Measurements from ENCODE around the gene MUC15. TPM values are rescaled to one million over a fixed set of nuclear protein-coding genes. Genes with fewer than 3 reads are reported as not detected.

The MUC15 gene, protein sequence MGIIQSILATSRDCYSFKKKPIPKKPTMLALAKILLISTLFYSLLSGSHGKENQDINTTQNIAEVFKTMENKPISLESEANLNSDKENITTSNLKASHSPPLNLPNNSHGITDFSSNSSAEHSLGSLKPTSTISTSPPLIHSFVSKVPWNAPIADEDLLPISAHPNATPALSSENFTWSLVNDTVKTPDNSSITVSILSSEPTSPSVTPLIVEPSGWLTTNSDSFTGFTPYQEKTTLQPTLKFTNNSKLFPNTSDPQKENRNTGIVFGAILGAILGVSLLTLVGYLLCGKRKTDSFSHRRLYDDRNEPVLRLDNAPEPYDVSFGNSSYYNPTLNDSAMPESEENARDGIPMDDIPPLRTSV
- 0.40 TPM in 1 of 2 replicates, not detected in the other for total RNA-seq (2013; cell fraction: nucleolus; rRNA removed)
- total RNA-seq (2014; rRNA removed), result 0.05 TPM in 1 of 2 replicates, not detected in the other
- 0.05 TPM in 1 of 2 replicates, not detected in the other for total RNA-seq (2014; rRNA removed; fragmentation: Illumina TruSeq; extraction: Trizol)
- total RNA-seq (2021), result 0.15 TPM in 1 of 2 replicates, not detected in the other
- not detected for polyA plus RNA-seq (2011; ENCODE audit: low read depth)
- polyA plus RNA-seq (2011; rRNA removed), result 0.86 and 1.4 TPM in 2 replicates
- polyA plus RNA-seq (2011; cell fraction: cytosol; rRNA removed), result 0.19 and 0.27 TPM in 2 replicates
- polyA plus RNA-seq (2011; cell fraction: nucleus; rRNA removed), result 1.5 and 2.8 TPM in 2 replicates
- polyA plus RNA-seq (2012), result not detected in 2 replicates
- 0.03 TPM in 1 of 2 replicates, not detected in the other for polyA plus RNA-seq (2014; fragmentation: Illumina TruSeq; extraction: Trizol)
- not detected for polyA plus RNA-seq (2014; fragmentation: Nextera tagmentation; extraction: Ambion mirVana)
- polyA plus RNA-seq (2014; rRNA removed), result 0.03 TPM in 1 of 2 replicates, not detected in the other
- not detected for polyA plus RNA-seq (2016; fragmentation: Nextera tagmentation; extraction: Ambion mirVana)
- polyA minus RNA-seq (2011; rRNA and poly(A)+ RNA removed), result 0.29 and 0.31 TPM in 2 replicates
- not detected in 2 replicates for polyA minus RNA-seq (2011; cell fraction: cytosol; rRNA and poly(A)+ RNA removed)
- 0.29 and 0.48 TPM in 2 replicates for polyA minus RNA-seq (2011; cell fraction: nucleus; rRNA and poly(A)+ RNA removed)
- percentile 28 among the genes with signal in this experiment for Bru-seq, nascent RNA
- percentile 26 among the genes with signal in this experiment for BruChase-seq, experiment 1, labeled RNA remaining after a 6-hour chase
- BruChase-seq, experiment 2, labeled RNA remaining after a 2-hour chase, result percentile 22 among the genes with signal in this experiment
- long read RNA-seq, experiment 1, result 0 reads
- long read RNA-seq, experiment 2, partial matches to known transcripts, result 0 of 1 reads
- long read RNA-seq, experiment 2, other reads (novel, unspliced or antisense), result 0 of 1 reads

DNA sequence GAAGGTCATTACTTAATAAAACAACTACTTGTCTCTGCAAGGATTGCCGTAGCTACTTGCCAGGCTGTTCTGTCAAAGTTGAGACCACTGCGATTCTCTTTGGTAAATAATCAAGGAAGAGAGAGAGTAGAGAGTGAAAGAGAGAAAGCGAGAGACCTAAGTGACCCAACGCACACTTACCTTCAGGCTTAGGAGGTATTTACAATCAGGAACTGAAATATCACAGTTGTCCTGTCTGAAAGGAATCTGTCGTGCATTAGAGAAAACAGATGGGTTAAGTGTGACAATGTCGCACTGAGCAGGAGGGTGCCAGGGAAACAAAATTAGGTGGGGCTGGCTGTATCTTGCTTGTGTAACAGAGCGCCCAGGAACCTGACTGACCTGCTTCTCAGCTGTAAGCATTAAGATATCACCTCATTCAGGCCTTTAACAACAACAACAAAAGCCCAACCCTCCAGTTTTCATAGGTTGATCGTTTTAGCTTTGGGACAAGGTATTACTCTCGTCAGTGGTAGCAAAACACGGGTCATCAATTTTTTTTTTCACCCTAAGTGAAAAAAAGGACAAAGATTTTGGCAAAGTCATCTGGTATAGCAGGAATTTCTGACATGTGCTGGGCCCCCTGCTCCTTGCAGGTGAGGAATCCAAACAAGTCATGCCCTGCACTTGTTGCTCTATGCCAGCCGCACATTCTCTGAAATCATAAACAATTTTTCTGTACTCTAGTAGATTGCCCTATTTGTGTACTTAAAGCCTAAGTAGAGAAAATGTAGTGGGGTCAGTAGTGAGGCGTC, at the start of gene MUC15:
TSS of gene MUC15 (minus strand) at position 403 of the 794 bp plus-strand sequence. CDS start 5,169 bp downstream, outside the sequence.
- POLR2A ChIA-PET, result interaction anchor here (0.9 to 3.8 kb wide), 8 partner anchors 13 to 62 kb away, joined by 3 to 12 read pairs (median 3); no protein-coding TSS in a partner anchor
- H3K4me2 ChIP-seq (ENCODE audit: control insufficient read depth, insufficient read depth), result no peak within 1 kb of the TSS
- in situ Hi-C loops (cut with MboI), result no loop called here
- BruUV-seq (replicated peaks), result no TSS peak
- SMC1A ChIA-PET (ENCODE audit: uncharacterized antibody, unreplicated experiment), result interaction anchor here (0.9 to 3.3 kb wide), 13 partner anchors 8 to 79 kb away, joined by 3 to 16 read pairs (median 4); no protein-coding TSS in a partner anchor
- no peaks in the 10 kb centered on the region for H3K4me1 ChIP-seq (ENCODE audit: control insufficient read depth, insufficient read depth, low read length)
- no peaks in the 10 kb centered on the region for H3K79me2 ChIP-seq (ENCODE audit: control insufficient read depth, insufficient read depth, low read length)
- CTCF ChIA-PET, result interaction anchor here (0.9 to 3.5 kb wide), 4 partner anchors 11 to 20 kb away, joined by 3 to 15 read pairs (median 4); no protein-coding TSS in a partner anchor
- H3K27ac ChIP-seq (ENCODE audit: control insufficient read depth, insufficient read depth), result no peak within 1 kb of the TSS
- WGBS (ENCODE audit: insufficient coverage, insufficient replicate concordance, low lambda C conversion rate, missing lambda C conversion rate), result 44% methylated on average over 12 of the region's 12 CpGs
- H3K4me3 ChIP-seq, result no peak within 1 kb of the TSS
- FAIRE-seq, result no peak
- no peaks in the 10 kb centered on the region; a peak in 1 of 4 replicates for H3K27me3 ChIP-seq (replicated peaks in 1 of 2; ENCODE audit: control insufficient read depth in 2 of 2, insufficient read depth in 2 of 2, low read length in 1 of 2)
- no peak for DNase-seq (ENCODE audit: low read depth, low spot score)
- TF ChIP-seq SMAD5 (IDR thresholded peaks at IDR 0.05; ENCODE audit: low read depth) (no peak), MTA2 (IDR thresholded peaks at IDR 0.05; ENCODE audit: low read depth) (peak; percentile 12; the same call in 1 of the 2 replicates), CBFB (IDR thresholded peaks at IDR 0.05; ENCODE audit: low read depth) (no peak), BHLHE40 (IDR thresholded peaks at IDR 0.05; ENCODE audit: borderline replicate concordance in 1 of 2, low read depth in 2 of 2, low read length in 1 of 2) (peak in 1 of 2 experiments; percentile 33; a peak in 1 of 4 replicates), PAX8 (IDR thresholded peaks at IDR 0.05) (no peak), ATF7 (IDR thresholded peaks at IDR 0.05; ENCODE audit: low read depth) (no peak), SPI1 (IDR thresholded peaks at IDR 0.05; ENCODE audit: borderline replicate concordance, insufficient read depth, low read depth, low read length) (peak; percentile 25; the same call in 1 of the 2 replicates), ZNF687 (IDR thresholded peaks at IDR 0.05) (peak; percentile 17; the same call in 1 of the 2 replicates), IKZF2 (IDR thresholded peaks at IDR 0.05) (peak in 1 of 2 experiments; percentile 21; a peak in 2 of 4 replicates)
- H3K9me3 ChIP-seq (replicated peaks; ENCODE audit: control insufficient read depth, insufficient read depth, low read length), result no peaks in the 10 kb centered on the region
- intact Hi-C loops (cut with micrococcal nuclease; ENCODE audit: unreplicated experiment), result no loop called here
- H3K36me3 ChIP-seq (ENCODE audit: control insufficient read depth in 2 of 2, insufficient read depth in 2 of 2, low read length in 1 of 2), result no peaks in the 10 kb centered on the region
- ATAC-seq, result peak; percentile 78
- H4K20me1 ChIP-seq (ENCODE audit: control insufficient read depth, insufficient read depth), result no peaks in the 10 kb centered on the region
- RAD21 ChIA-PET (ENCODE audit: unreplicated experiment), result interaction anchor here (1.0 to 2.4 kb wide), 9 partner anchors 12 to 63 kb away, joined by 3 to 7 read pairs (median 4); no protein-coding TSS in a partner anchor
- no peak within 1 kb of the TSS for H3K9ac ChIP-seq (ENCODE audit: control insufficient read depth, insufficient read depth, low read length)
- H2AFZ ChIP-seq (ENCODE audit: control insufficient read depth, low read depth, low read length), result peak within 1 kb of the TSS; percentile 30
